Neural progenitor cell (in vitro differentiated cells): ENCODE results near the gene TENM3. TPM values are rescaled to one million over a fixed set of nuclear protein-coding genes. Genes with fewer than 3 reads are reported as not detected.
A peak's percentile ranks its signal among the peaks of the same experiment; 100 is the strongest.

ENCODE experiments used
- DNase-seq: peaks from one replicate; pipeline ENCODE4 v3.0.0-alpha.2; 2016; ENCODE audit warnings: low spot score
- H2AFZ ChIP-seq: fragments of 200-600 bp; sonication (generic); replicated peaks from 2 replicates; pipeline ENCODE4 v1.6.1; 2016; ENCODE audit warnings: antibody characterized with exemption
- H3F3A ChIP-seq: fragments of 200-600 bp; sonication (generic); 2 replicates; pipeline ENCODE4 v1.6.1; 2016; ENCODE audit warnings: antibody characterized with exemption, low read depth
- H3K27ac ChIP-seq: fragments of 200-600 bp; sonication (generic); 2 replicates; pipeline ENCODE4 v1.5.1; 2016; ENCODE audit warnings: mild to moderate bottlenecking
- H3K27me3 ChIP-seq: fragments of 200-600 bp; sonication (generic); 2 replicates; pipeline ENCODE4 v1.6.1; 2016; ENCODE audit warnings: mild to moderate bottlenecking, moderate library complexity
- H3K36me3 ChIP-seq: fragments of 200-600 bp; sonication (generic); 2 replicates; pipeline ENCODE4 v1.5.1; 2016
- H3K4me1 ChIP-seq: fragments of 200-600 bp; sonication (generic); 2 replicates; pipeline ENCODE4 v1.6.1; 2016; ENCODE audit warnings: mixed run types
- H3K4me2 ChIP-seq: fragments of 200-600 bp; sonication (generic); 2 replicates; pipeline ENCODE4 v1.6.1; 2016
- H3K4me3 ChIP-seq: fragments of 200-600 bp; sonication (generic); 2 replicates; pipeline ENCODE4 v1.5.1; 2016
- H3K79me2 ChIP-seq: fragments of 200-600 bp; sonication (generic); 2 replicates; pipeline ENCODE4 v1.6.1; 2016; ENCODE audit warnings: low read depth
- H3K9ac ChIP-seq: fragments of 200-600 bp; sonication (generic); 2 replicates; pipeline ENCODE4 v1.6.1; 2016
- H3K9me3 ChIP-seq: fragments of 200-600 bp; sonication (generic); 2 replicates; pipeline ENCODE4 v1.5.1; 2016; ENCODE audit warnings: low read depth
- H4K20me1 ChIP-seq: fragments of 200-600 bp; sonication (generic); 2 replicates; pipeline ENCODE4 v1.6.1; 2016; ENCODE audit warnings: low read depth
- H3K27ac Mint-ChIP-seq: 3 replicates; pipeline ENCODE4 v1.8.0; 2021; ENCODE audit warnings: mixed read lengths
- H3K27me3 Mint-ChIP-seq: 2 replicates; pipeline ENCODE4 v1.8.0; 2022; ENCODE audit warnings: low read depth, mild to moderate bottlenecking, inconsistent platforms, moderate library complexity, mixed read lengths; ENCODE audit not compliant: insufficient read depth
- H3K36me3 Mint-ChIP-seq: 3 replicates; pipeline ENCODE4 v1.8.0; 2021; ENCODE audit warnings: mixed read lengths
- H3K4me1 Mint-ChIP-seq: 3 replicates; pipeline ENCODE4 v1.8.0; 2021; ENCODE audit warnings: mixed read lengths
- H3K4me3 Mint-ChIP-seq: 3 replicates; pipeline ENCODE4 v1.8.0; 2021; ENCODE audit warnings: mild to moderate bottlenecking, moderate library complexity, mixed read lengths
- H3K9me3 Mint-ChIP-seq: 3 replicates; pipeline ENCODE4 v1.8.0; 2020; ENCODE audit warnings: mixed read lengths
- EZH2 ChIP-seq: fragments of 200-600 bp; sonication (generic); IDR thresholded peaks from 2 replicates; pipeline ENCODE4 v1.6.1; 2017; ENCODE audit warnings: antibody characterized with exemption, mild to moderate bottlenecking, moderate library complexity
- EZH2phosphoT487 ChIP-seq: fragments of 200-600 bp; sonication (generic); IDR thresholded peaks from 2 replicates; pipeline ENCODE4 v1.6.1; 2017; ENCODE audit warnings: antibody characterized with exemption
- total RNA-seq: library from RNA; depleted of rRNA; stranded (reverse); fragments of >200 nt; gene quantifications from 2 replicates; pipeline ENCODE4 v1.2.3, GENCODE V29; 2015; ENCODE audit warnings: low replicate concordance
- TF ChIP-seq, protein P1 (sequence below): fragments of 200-600 bp; sonication (generic); IDR thresholded peaks from 2 replicates; pipeline ENCODE4 v1.5.1; 2017; ENCODE audit warnings: antibody characterized with exemption, mild to moderate bottlenecking

The TENM3 gene
- total RNA-seq, 1 donor from 2014 or later = 78.7 TPM

DNA sequence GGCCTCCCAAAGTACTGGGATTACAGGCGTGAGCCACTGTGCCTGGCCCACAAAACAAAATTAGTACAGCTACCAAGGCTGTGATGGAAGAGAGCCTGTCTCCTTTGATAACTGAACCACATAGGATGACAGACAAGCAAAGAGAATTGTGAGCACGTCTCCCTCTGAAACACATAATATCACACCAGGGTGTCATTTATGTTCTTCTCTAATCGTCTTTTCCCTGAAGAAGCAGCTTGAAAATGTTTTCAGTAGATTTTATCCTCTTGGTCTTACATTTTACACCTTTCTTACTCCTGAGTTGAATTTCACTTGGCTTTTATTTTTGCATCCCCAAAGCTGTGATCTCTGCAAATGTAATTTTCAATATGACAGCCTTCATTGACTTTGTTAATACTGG, 67.8 kb downstream of the TENM3 start:
- H2AFZ ChIP-seq = no peak overlapping the region
- Mint-ChIP-seq H3K4me3 (no peak overlapping the region), H3K4me1 (peaks cover 4% of the 10 kb centered on the region), H3K36me3 (peaks cover 36% of the 10 kb centered on the region), H3K27ac (peak overlapping the region; percentile 39), H3K27me3 (peaks cover 4% of the 10 kb centered on the region), H3K9me3 (peaks cover 19% of the 10 kb centered on the region)
- H3K36me3 ChIP-seq = peaks cover 4% of the 10 kb centered on the region
- no peak overlapping the region for H3K27ac ChIP-seq
- H3K9ac ChIP-seq = no peak overlapping the region
- DNase-seq = no peak
- H3F3A ChIP-seq = no peaks in the 10 kb centered on the region
- H3K4me1 ChIP-seq = no peaks in the 10 kb centered on the region
- H3K79me2 ChIP-seq = no peaks in the 10 kb centered on the region
- H3K4me2 ChIP-seq = no peak overlapping the region
- no peaks in the 10 kb centered on the region for H3K27me3 ChIP-seq
- H3K4me3 ChIP-seq = no peak overlapping the region
- no peaks in the 10 kb centered on the region for H4K20me1 ChIP-seq
- TF ChIP-seq EZH2phosphoT487 = no peak
- TF ChIP-seq EZH2 = no peak
- TF ChIP-seq, protein P1, sequence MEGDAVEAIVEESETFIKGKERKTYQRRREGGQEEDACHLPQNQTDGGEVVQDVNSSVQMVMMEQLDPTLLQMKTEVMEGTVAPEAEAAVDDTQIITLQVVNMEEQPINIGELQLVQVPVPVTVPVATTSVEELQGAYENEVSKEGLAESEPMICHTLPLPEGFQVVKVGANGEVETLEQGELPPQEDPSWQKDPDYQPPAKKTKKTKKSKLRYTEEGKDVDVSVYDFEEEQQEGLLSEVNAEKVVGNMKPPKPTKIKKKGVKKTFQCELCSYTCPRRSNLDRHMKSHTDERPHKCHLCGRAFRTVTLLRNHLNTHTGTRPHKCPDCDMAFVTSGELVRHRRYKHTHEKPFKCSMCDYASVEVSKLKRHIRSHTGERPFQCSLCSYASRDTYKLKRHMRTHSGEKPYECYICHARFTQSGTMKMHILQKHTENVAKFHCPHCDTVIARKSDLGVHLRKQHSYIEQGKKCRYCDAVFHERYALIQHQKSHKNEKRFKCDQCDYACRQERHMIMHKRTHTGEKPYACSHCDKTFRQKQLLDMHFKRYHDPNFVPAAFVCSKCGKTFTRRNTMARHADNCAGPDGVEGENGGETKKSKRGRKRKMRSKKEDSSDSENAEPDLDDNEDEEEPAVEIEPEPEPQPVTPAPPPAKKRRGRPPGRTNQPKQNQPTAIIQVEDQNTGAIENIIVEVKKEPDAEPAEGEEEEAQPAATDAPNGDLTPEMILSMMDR = no peak
- peaks cover 14% of the 10 kb centered on the region for H3K9me3 ChIP-seq

DNA sequence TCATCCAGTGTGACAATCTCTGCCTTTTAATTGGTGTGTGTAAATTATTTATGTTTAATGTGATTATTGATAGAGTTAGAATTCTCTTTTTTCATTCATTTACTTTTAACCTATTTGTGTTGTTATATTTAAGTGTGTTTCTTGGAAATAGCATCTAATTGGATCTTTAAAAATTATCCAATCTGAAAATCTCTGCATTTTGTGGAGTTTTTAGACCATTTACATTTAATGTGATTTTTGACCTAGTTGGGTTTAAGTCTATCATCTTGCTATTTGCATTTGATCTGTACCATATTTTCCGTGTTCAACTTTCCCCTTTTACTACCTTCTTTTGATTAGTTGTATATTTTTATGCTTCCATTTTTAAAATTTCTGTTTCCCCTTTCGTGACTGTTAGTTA, 71.3 kb downstream of the TENM3 start:
- no peaks in the 10 kb centered on the region for H3K4me1 ChIP-seq
- Mint-ChIP-seq H3K9me3 (peaks cover 32% of the 10 kb centered on the region), H3K4me3 (no peak overlapping the region), H3K27ac (no peak overlapping the region), H3K27me3 (peaks cover 4% of the 10 kb centered on the region), H3K4me1 (peaks cover 6% of the 10 kb centered on the region), H3K36me3 (peaks cover 39% of the 10 kb centered on the region)
- no peak overlapping the region for H3K9ac ChIP-seq
- no peaks in the 10 kb centered on the region for H3F3A ChIP-seq
- no peaks in the 10 kb centered on the region for H3K79me2 ChIP-seq
- H3K4me2 ChIP-seq = no peak overlapping the region
- peaks cover 14% of the 10 kb centered on the region for H3K9me3 ChIP-seq
- no peaks in the 10 kb centered on the region for H4K20me1 ChIP-seq
- DNase-seq = no peak
- H2AFZ ChIP-seq = no peak overlapping the region
- H3K36me3 ChIP-seq = peaks cover 4% of the 10 kb centered on the region
- no peaks in the 10 kb centered on the region for H3K27me3 ChIP-seq
- TF ChIP-seq EZH2phosphoT487 (no peak), EZH2 (no peak)
- TF ChIP-seq, protein P1 = no peak
- no peak overlapping the region for H3K4me3 ChIP-seq
- no peak overlapping the region for H3K27ac ChIP-seq

DNA sequence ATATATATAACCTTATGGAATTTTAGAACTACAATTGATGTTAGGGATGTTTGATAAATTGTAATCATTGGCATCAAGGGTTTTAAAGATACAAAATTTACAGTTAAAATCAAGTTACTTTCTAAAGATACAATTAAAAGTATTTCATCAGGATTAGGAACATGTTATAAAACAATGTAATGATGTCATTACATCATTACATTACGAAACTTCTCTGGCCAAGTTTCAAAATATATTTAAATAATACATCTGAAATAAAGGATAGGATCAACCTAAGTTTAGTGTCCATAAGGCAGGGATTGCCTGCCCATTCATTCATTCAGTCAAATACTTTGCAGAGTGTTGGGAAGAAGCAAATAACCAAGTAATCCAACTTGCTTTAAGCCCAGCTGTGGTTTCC, 75.1 kb downstream of the TENM3 start:
- Mint-ChIP-seq H3K27me3 (peaks cover 2% of the 10 kb centered on the region), H3K4me1 (peaks cover 2% of the 10 kb centered on the region), H3K9me3 (peaks cover 35% of the 10 kb centered on the region), H3K27ac (no peak overlapping the region), H3K4me3 (no peak overlapping the region), H3K36me3 (peaks cover 54% of the 10 kb centered on the region)
- Histone ChIP-seq H3K27me3 (no peaks in the 10 kb centered on the region), H2AFZ (no peak overlapping the region), H3K9me3 (peaks cover 14% of the 10 kb centered on the region), H3K36me3 (peaks cover 4% of the 10 kb centered on the region), H3K27ac (no peak overlapping the region), H3K79me2 (no peaks in the 10 kb centered on the region), H4K20me1 (no peaks in the 10 kb centered on the region), H3K9ac (no peak overlapping the region), H3K4me3 (no peak overlapping the region), H3K4me1 (no peaks in the 10 kb centered on the region), H3K4me2 (no peak overlapping the region), H3F3A (no peaks in the 10 kb centered on the region)
- no peak for TF ChIP-seq EZH2
- TF ChIP-seq, protein P1 = no peak
- DNase-seq = no peak
